ENCODE results near the gene C2CD4C.

DNA sequence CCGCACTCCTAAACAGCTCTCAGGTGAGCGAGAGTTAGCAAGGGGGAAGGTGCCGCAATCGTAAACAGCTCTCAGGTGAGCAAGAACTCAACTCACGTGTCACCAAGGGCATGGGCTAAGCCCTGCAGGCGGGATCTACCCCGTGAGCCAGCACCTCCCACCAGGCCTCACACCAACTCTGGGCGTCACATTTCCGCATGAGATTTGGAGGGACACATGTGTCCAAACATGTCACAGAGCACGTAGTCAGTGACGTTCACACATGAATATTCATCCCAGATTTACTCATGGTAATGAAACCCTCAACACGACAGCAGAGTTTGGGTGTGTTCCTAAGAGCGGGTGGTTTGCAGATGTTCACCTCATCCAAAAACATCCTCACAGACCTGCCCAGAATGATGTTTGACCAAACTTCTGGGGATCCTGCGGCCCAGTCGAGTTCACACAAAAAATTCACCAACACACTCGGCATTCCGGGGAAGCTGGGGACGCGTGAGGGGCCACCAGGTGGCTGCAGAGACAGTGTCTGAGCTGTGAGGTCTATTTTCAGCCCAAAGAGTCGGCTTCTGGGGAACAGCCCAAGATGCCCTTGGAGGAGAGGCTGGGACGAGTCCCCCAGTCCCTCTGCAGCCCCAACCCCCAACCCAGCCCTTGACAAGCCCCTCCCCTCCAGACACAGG is 19.6 kb downstream of the C2CD4C start:
- no peak for TF ChIP-seq ZNF274 (IDR thresholded peaks at IDR 0.05; ENCODE audit: low read depth, low read length)
- TF ChIP-seq YY1 (IDR thresholded peaks at IDR 0.05; ENCODE audit: insufficient read depth, insufficient read length): no peak
- TF ChIP-seq SUZ12 (IDR thresholded peaks at IDR 0.05; ENCODE audit: extremely low read depth, insufficient read depth, insufficient read length): no peak
